ENCODE measurements around the gene SUCLA2. TPM values are rescaled to one million over a fixed set of nuclear protein-coding genes. Genes with fewer than 3 reads are reported as not detected.

Gene SUCLA2
- total RNA-seq, 1 donor from 2014 or later: 161 TPM

DNA sequence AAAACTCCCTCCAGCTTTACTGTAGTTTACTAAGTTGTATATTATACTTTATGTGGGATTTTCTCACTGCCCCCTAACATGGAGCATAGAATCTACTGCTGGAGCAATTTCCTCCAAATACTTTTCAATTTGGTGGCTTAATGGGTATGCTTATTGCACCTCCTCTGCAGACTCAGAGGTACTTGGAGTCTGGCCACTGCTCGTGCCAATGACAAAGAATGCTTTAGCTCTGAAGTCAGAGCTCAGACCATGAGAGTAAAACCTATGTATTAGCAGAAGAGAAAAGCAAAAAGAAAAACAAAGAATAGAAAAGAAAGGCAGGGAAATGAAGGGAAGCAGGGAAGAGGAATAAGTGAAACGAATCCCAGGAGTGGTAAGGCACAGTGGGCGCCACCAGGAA is 71.9 kb downstream of the SUCLA2 start:
- intact Hi-C loops (cut with DNase I): no loop called here
- no peak for DNase-seq
- no peak for ATAC-seq (ENCODE audit: poor library complexity)

DNA sequence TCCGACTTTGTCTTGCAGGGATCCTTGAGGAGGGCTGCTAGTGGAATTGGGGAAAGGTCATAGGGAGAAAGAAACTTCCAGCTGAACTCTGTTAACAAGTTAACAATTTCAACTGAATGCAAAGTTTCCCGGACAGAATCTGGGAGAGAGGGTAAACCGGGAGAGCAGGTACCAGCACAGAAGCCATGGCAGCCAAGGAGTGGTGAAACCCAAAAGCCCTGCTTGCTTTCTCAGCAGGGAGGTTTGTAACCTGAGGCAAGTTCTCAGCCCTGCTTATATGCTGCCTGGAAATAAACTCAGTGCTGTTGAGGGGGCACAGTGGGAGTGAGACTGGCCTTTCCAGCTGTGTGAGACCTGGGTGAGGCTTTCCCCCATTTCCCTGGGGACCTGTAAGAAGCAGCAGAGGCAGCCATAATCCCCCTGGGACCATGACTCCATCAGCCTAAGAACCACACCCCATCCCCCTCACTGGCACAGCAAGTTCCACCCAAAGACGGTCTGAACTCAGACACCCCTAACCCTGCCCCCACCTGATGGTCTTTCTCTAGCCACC is 84.0 kb downstream of the SUCLA2 start:
- ATAC-seq (ENCODE audit: poor library complexity) (no peak), DNase-seq (no peak)
- intact Hi-C loops (cut with DNase I): no loop called here

DNA sequence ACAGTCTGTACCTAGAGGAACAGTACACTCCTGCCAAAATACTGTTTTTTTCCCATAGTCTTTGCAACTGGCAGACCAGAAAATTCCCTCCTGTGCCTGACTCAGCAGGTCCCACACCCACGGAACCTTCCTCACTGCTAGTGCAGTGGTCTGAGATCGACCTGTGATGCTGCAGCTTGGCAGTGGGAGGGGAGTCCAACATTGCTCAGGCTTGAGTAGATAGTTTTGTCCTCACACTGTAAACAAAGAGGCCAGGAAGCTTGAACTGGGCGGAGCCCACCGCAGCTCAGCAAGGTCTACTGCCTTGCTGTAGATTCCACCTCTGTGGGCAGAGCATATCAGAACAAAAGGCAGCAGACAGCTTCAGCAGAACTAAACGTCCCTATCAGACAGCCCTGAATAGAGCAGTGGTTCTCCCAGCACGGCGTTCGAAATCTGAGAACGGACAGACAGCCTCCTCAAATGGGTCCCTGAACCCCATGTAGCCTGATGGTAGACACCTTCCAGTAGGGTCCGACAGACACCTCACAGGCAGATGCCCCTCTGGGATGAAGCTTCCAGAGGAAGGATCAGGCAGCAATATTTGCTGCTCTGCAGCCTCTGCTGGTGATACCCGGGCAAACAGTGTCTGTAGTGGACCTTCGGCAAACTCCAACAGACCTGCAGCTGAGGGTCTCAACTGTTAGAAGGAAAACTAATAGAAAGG is 92.7 kb downstream of the SUCLA2 start:
- ATAC-seq (ENCODE audit: poor library complexity): no peak
- intact Hi-C loops (cut with DNase I): no loop called here

DNA sequence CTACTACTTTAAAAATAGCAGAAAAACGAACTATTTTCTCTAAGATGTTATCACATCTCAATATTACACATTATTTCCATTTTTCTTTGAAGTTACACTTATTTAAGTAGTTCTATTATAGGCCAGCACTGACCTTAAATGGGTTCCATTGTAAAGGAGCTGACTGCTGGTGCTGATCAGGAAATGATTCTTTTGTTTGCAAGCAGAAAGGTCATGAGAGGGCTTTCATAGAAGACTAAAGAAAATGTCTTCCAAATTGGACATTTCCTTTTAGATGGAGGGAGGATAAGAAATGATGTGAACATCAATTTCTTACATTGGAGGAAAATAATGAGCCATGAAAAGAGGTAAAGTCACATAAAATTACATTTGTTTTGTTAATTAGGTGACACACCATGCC is 96.2 kb downstream of the SUCLA2 start:
- intact Hi-C loops (cut with DNase I): no loop called here
- ATAC-seq (ENCODE audit: poor library complexity) (no peak), DNase-seq (no peak)

More for the DNA sequence above, 92.7 kb downstream of the SUCLA2 start:
- DNase-seq: no peak

GRCh38 chr13:47904241-47904640 is 96.8 kb downstream of the SUCLA2 start:
- ATAC-seq (ENCODE audit: poor library complexity): no peak
- intact Hi-C loops (cut with DNase I): no loop called here

GRCh38 chr13:47903836-47904235 is 97.2 kb downstream of the SUCLA2 start:
- intact Hi-C loops (cut with DNase I): no loop called here
- DNase-seq: no peak
- no peak for ATAC-seq (ENCODE audit: poor library complexity)

More at GRCh38 chr13:47904241-47904640, 96.8 kb downstream of the SUCLA2 start:
- no peak for DNase-seq

GRCh38 chr13:47901441-47901840 is 99.6 kb downstream of the SUCLA2 start:
- DNase-seq: no peak
- no peak for ATAC-seq (ENCODE audit: poor library complexity)
- intact Hi-C loops (cut with DNase I): no loop called here

GRCh38 chr13:47898080-47898479 is 103.0 kb downstream of the SUCLA2 start:
- DNase-seq: no peak
- intact Hi-C loops (cut with DNase I): no loop called here
- ATAC-seq (ENCODE audit: poor library complexity): no peak

- intact Hi-C loops (cut with DNase I): no loop called here
- ATAC-seq (ENCODE audit: poor library complexity): no peak
- no peak for DNase-seq
Observed at GRCh38 chr13:47897411-47898050, 103.5 kb downstream of the SUCLA2 start.

GRCh38 chr13:47896546-47896945 is 104.5 kb downstream of the SUCLA2 start:
- ATAC-seq (ENCODE audit: poor library complexity): no peak
- intact Hi-C loops (cut with DNase I): no loop called here

GRCh38 chr13:47896111-47896510 is 105.0 kb downstream of the SUCLA2 start:
- DNase-seq: no peak
- ATAC-seq (ENCODE audit: poor library complexity): no peak
- intact Hi-C loops (cut with DNase I): no loop called here

More at GRCh38 chr13:47896546-47896945, 104.5 kb downstream of the SUCLA2 start:
- DNase-seq: no peak

DNA sequence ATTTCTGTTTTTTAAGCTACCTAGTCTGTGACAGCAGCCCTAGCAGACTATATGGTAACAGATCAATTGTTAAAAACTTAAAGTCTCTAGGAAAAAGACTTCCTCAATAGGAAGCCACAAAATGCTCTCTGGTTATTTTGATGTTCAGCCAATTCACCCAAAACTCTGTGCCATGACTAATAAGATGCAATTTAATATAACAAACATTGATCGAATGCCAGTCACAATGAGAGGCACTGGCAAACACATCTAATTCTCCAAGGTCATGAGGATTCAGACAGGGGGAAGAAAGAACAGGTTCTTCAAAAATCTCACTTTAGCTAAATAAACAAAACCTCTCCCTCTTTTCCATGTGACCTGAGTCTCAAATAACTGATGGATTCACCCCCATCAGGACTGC is 107.5 kb downstream of the SUCLA2 start:
- intact Hi-C loops (cut with DNase I): no loop called here
- DNase-seq: no peak
- no peak for ATAC-seq (ENCODE audit: poor library complexity)

Other genes with a start within 250 kb of the SUCLA2 start
- 12.5 TPM for gene NUDT15, start 36.5 kb upstream of the SUCLA2 start, total RNA-seq
- gene MED4, start 93.8 kb upstream of the SUCLA2 start, total RNA-seq: 40.8 TPM
- 516 TPM for gene ITM2B, start 231.9 kb upstream of the SUCLA2 start, total RNA-seq

Measured in Right ventricle myocardium superior (tissue), 1 donor.